IMR-90 (cell line): ENCODE measurements around the gene RER1. TPM values are rescaled to one million over a fixed set of nuclear protein-coding genes. Genes with fewer than 3 reads are reported as not detected.

Source experiments
- ATAC-seq: fragments of 200-7000 bp; cut with Tn5 transposase; 2 replicates; pipeline ENCODE4 v1.9.1; 2020; ENCODE audit warnings: low read depth, mild to moderate bottlenecking, moderate library complexity
- BruUV-seq: library from RNA; stranded (reverse); fragments of 400-500 nt; replicated peaks from 2 replicates; lab custom pipeline; 2021; lab: Mats Ljungman, UMichigan
- CTCF ChIA-PET: fragments of 300-600 bp; formaldehyde crosslinking; extraction: SDS; loops from one replicate; lab custom pipeline; 2021; ENCODE audit warnings: antibody characterized with exemption; lab: Yijun Ruan, JAX
- POLR2A ChIA-PET: fragments of 300-600 bp; sonication (Branson Sonifier 250); formaldehyde crosslinking; loops from one replicate; lab custom pipeline; 2022; ENCODE audit warnings: antibody characterized with exemption; ENCODE audit not compliant: unreplicated experiment; lab: Charles Lee
- DNase-seq: peaks from one replicate; pipeline ENCODE4 v3.0.0; 2013
- H2AFZ ChIP-seq: replicated peaks from 2 replicates; pipeline ENCODE3; 2013; ENCODE audit warnings: low read length, mild to moderate bottlenecking; ENCODE audit not compliant: poor library complexity
- H2AK5ac ChIP-seq: 2 replicates; pipeline ENCODE4 v1.6.1; 2013; ENCODE audit warnings: low read depth, low read length, inconsistent platforms
- H2AK9ac ChIP-seq: replicated peaks from 2 replicates; pipeline ENCODE3; 2013; ENCODE audit warnings: mild to moderate bottlenecking, low read depth, low read length, moderate library complexity; ENCODE audit not compliant: poor library complexity
- H2BK120ac ChIP-seq: 2 replicates; pipeline ENCODE4 v1.6.1; 2013; ENCODE audit warnings: low read depth, low read length, inconsistent platforms
- H2BK15ac ChIP-seq: 3 replicates; pipeline ENCODE4 v1.6.1; 2013; ENCODE audit warnings: low read depth, low read length, inconsistent platforms
- H2BK20ac ChIP-seq: 2 replicates; pipeline ENCODE4 v1.6.1; 2013; ENCODE audit warnings: low read depth, mild to moderate bottlenecking, inconsistent platforms, low read length, moderate library complexity
- H2BK5ac ChIP-seq: 2 replicates; pipeline ENCODE4 v1.6.1; 2013; ENCODE audit warnings: mild to moderate bottlenecking, low read depth, low read length, inconsistent platforms; ENCODE audit not compliant: poor library complexity, severe bottlenecking
- H3K14ac ChIP-seq: replicated peaks from 2 replicates; pipeline ENCODE4 v1.6.1; 2013; ENCODE audit warnings: low read depth, low read length, inconsistent platforms
- H3K18ac ChIP-seq: 2 replicates; pipeline ENCODE4 v1.6.1; 2013; ENCODE audit warnings: low read depth, low read length, control low read depth
- H3K23ac ChIP-seq: 2 replicates; pipeline ENCODE4 v1.6.1; 2013; ENCODE audit warnings: low read depth, low read length, inconsistent platforms
- H3K27ac ChIP-seq: 2 replicates; pipeline ENCODE4 v1.5.1; 2013; ENCODE audit warnings: mild to moderate bottlenecking, control low read depth, low read length; ENCODE audit not compliant: insufficient read depth
- H3K27me3 ChIP-seq: 2 replicates; pipeline ENCODE4 v1.6.1; 2013; ENCODE audit warnings: low read length; ENCODE audit not compliant: control insufficient read depth, insufficient read depth
- H3K36me3 ChIP-seq: 2 replicates; pipeline ENCODE4 v1.6.1; 2013; ENCODE audit warnings: low read length, mixed read lengths; ENCODE audit not compliant: control insufficient read depth, insufficient read depth
- H3K4ac ChIP-seq: 2 replicates; pipeline ENCODE4 v1.6.1; 2013; ENCODE audit warnings: low read depth, low read length, inconsistent platforms
- H3K4me1 ChIP-seq: 2 replicates; pipeline ENCODE4 v1.6.1; 2013; ENCODE audit warnings: low read length, mixed read lengths; ENCODE audit not compliant: control insufficient read depth, insufficient read depth
- H3K4me2 ChIP-seq: 2 replicates; pipeline ENCODE4 v1.6.1; 2013; ENCODE audit warnings: low read depth, mild to moderate bottlenecking, control low read depth, low read length, moderate library complexity
- H3K4me3 ChIP-seq: 2 replicates; pipeline ENCODE4 v1.5.1; 2013; ENCODE audit warnings: low read depth, mild to moderate bottlenecking, control low read depth, low read length, moderate library complexity; ENCODE audit not compliant: insufficient read depth
- H3K56ac ChIP-seq: 2 replicates; pipeline ENCODE4 v1.6.1; 2013; ENCODE audit warnings: low read length, inconsistent platforms; ENCODE audit not compliant: insufficient read depth; ENCODE audit errors: extremely low read depth
- H3K79me1 ChIP-seq, 2 experiments: 2 replicates each; pipeline ENCODE4 v1.6.1; 2013; ENCODE audit warnings: low read length in 2 of 2, inconsistent platforms in 1 of 2, low read depth in 1 of 2
- H3K9ac ChIP-seq: 2 replicates; pipeline ENCODE4 v1.6.1; 2013; ENCODE audit warnings: low read depth, low read length, control low read depth
- H3K9me1 ChIP-seq: 2 replicates; pipeline ENCODE4 v1.6.1; 2013; ENCODE audit warnings: low read length, inconsistent platforms; ENCODE audit not compliant: insufficient read depth
- H3K9me3 ChIP-seq: 2 replicates; pipeline ENCODE4 v1.6.1; 2013; ENCODE audit warnings: low read length; ENCODE audit not compliant: control insufficient read depth, insufficient read depth
- H4K20me1 ChIP-seq: 2 replicates; pipeline ENCODE4 v1.6.1; 2013; ENCODE audit warnings: low read length, inconsistent platforms; ENCODE audit not compliant: insufficient read depth
- H4K5ac ChIP-seq: 2 replicates; pipeline ENCODE4 v1.6.1; 2013; ENCODE audit warnings: mild to moderate bottlenecking, low read depth, low read length, control low read depth
- H4K8ac ChIP-seq, 2 experiments: 2 replicates each; pipeline ENCODE4 v1.6.1; 2013; ENCODE audit warnings: low read depth in 2 of 2, low read length in 2 of 2, control low read depth in 1 of 2, inconsistent platforms in 1 of 2
- H4K91ac ChIP-seq: 2 replicates; pipeline ENCODE4 v1.6.1; 2013; ENCODE audit warnings: low read depth, low read length, inconsistent platforms; ENCODE audit not compliant: insufficient read depth
- BHLHE40 ChIP-seq: fragments of 150-350 bp; IDR thresholded peaks from 2 replicates; pipeline ENCODE4 v1.6.1; 2016; ENCODE audit warnings: mild to moderate bottlenecking, low read depth, low read length
- CEBPB ChIP-seq: IDR thresholded peaks from 2 replicates; pipeline ENCODE4 v1.6.1; 2012; ENCODE audit warnings: low read depth, low read length, improper control_type of control experiment
- CHD1 ChIP-seq: IDR thresholded peaks from 2 replicates; pipeline ENCODE4 v1.6.1; 2012; ENCODE audit warnings: low read depth, low read length, improper control_type of control experiment
- FOS ChIP-seq: fragments of 150-350 bp; IDR thresholded peaks from 2 replicates; pipeline ENCODE4 v1.6.1; 2016; ENCODE audit warnings: low read depth, low read length
- MAFK ChIP-seq: IDR thresholded peaks from 2 replicates; pipeline ENCODE4 v1.6.1; 2012; ENCODE audit warnings: low read depth, low read length, improper control_type of control experiment
- MAZ ChIP-seq: IDR thresholded peaks from 2 replicates; pipeline ENCODE4 v1.6.1; 2012; ENCODE audit warnings: low read depth, mild to moderate bottlenecking, low read length, improper control_type of control experiment, moderate library complexity, borderline replicate concordance
- MXI1 ChIP-seq: IDR thresholded peaks from 2 replicates; pipeline ENCODE4 v1.6.1; 2012; ENCODE audit warnings: low read depth, mild to moderate bottlenecking, low read length, moderate library complexity, borderline replicate concordance
- NFE2L2 ChIP-seq: fragments of 150-350 bp; IDR thresholded peaks from 2 replicates; pipeline ENCODE4 v1.6.1; 2016; ENCODE audit warnings: low read depth, mild to moderate bottlenecking, low read length
- POLR2A ChIP-seq: IDR thresholded peaks from 2 replicates; pipeline ENCODE4 v1.6.1; 2012; ENCODE audit warnings: mild to moderate bottlenecking, low read depth, low read length
- RAD21 ChIP-seq: IDR thresholded peaks from 2 replicates; pipeline ENCODE4 v1.6.1; 2012; ENCODE audit warnings: low read length, improper control_type of control experiment
- RCOR1 ChIP-seq: IDR thresholded peaks from 2 replicates; pipeline ENCODE4 v1.6.1; 2012; ENCODE audit warnings: mild to moderate bottlenecking, low read length, improper control_type of control experiment; ENCODE audit not compliant: insufficient replicate concordance
- RFX5 ChIP-seq: IDR thresholded peaks from 2 replicates; pipeline ENCODE4 v1.8.0; 2012; ENCODE audit warnings: low read depth, mild to moderate bottlenecking, low read length, moderate library complexity
- WGBS, 2 experiments: methylation state at CpG; one replicate each; pipeline versions ENCODE4 v1.1.5 to v1.1.7; 2013; ENCODE audit warnings: missing lambda C conversion rate in 2 of 2; ENCODE audit not compliant: insufficient read length in 1 of 2; ENCODE audit errors: extremely low coverage in 2 of 2; 5-methylcytosine and 5-hydroxymethylcytosine counted together
- dilution Hi-C: fragments of 300-500 bp; cut with HindIII; formaldehyde crosslinking; loops from one replicate; pipeline ENCODE4 v1.14.3; 2018; ENCODE audit warnings: low sequenced_read_pairs; ENCODE audit not compliant: unreplicated experiment
- in situ Hi-C: fragments of 300-500 bp; cut with MboI; formaldehyde crosslinking; loops from 3 replicates; pipeline ENCODE4 v1.14.3; 2019; ENCODE audit warnings: low sequenced_read_pairs, inconsistent platforms, mixed read lengths
- intact Hi-C: fragments of 100-400 bp; cut with micrococcal nuclease; formaldehyde crosslinking; loops from 2 replicates; pipeline ENCODE4 v1.10.0; 2022
- polyA plus RNA-seq, 3 experiments: library from polyadenylated mRNA; depleted of rRNA; stranded (reverse); fragments of >200 nt; gene quantifications; 2 replicates each; pipeline ENCODE4 v1.2.3, GENCODE V29; 2012; ENCODE audit warnings: low replicate concordance in 1 of 3
- total RNA-seq: library from RNA; depleted of rRNA; stranded (reverse); fragments of >200 nt; gene quantifications from 2 replicates; pipeline ENCODE4 v1.2.3, GENCODE V29; 2012
- TF ChIP-seq, protein P1 (sequence below): fragments of 150-350 bp; IDR thresholded peaks from 2 replicates; pipeline ENCODE4 v1.6.1; 2017; ENCODE audit warnings: mild to moderate bottlenecking, antibody characterized with exemption, low read length, low read depth
- TF ChIP-seq, protein P2 (sequence below): fragments of 150-350 bp; IDR thresholded peaks from 2 replicates; pipeline ENCODE4 v1.6.1; 2016; ENCODE audit warnings: low read depth, mild to moderate bottlenecking, low read length, moderate library complexity, borderline replicate concordance

Gene RER1
- total and polyA plus RNA-seq, 2 of the 4 experiments (the other 2 are of a cell fraction), result 47.1 to 240 TPM

DNA sequence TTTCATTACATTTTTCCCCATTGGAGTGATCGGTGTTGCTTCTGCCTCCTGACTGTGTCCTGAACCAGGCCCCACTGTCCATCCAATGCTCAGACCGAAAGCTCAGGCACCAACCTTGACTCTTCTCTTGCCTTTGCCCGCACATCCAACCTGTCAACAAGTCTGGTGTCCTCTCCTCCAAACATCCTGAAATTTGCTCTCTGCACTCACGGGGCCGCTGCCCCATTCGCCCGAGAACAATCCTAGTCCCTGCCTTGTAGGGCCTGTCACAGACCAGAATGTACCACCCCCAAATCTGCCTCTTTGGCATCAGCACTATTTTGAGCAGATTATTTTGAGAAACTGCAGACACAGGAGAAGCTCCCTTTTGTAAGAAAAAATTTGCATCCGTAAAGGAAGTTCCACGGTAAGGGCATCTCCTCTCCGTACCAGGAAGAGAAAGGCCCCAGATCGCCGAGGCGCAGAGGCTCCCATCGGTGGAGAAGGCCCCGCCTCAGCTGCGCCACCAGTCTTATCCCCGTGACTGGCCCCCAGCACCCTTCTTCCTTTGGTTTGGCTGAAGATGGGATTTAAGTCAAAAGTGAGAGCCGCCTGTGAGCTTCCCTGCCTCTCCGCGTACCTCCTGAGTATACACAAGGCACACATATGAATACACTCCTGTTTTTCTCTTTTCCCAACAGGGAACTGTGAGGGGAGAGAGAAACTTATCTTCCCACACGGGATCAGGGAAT is 7.3 kb upstream of the RER1 start:
- H3K4ac ChIP-seq, result no peak overlapping the region
- H3K4me2 ChIP-seq, result no peak overlapping the region
- H3K4me1 ChIP-seq, result no peaks in the 10 kb centered on the region
- H3K18ac ChIP-seq, result no peak overlapping the region
- no peak for DNase-seq
- no peak overlapping the region for H3K56ac ChIP-seq
- H2BK5ac ChIP-seq, result no peak overlapping the region
- H3K14ac ChIP-seq, result no peak overlapping the region
- TF ChIP-seq MAZ (no peak), RAD21 (no peak), FOS (no peak), RFX5 (no peak), MXI1 (no peak), POLR2A (no peak), BHLHE40 (no peak), RCOR1 (no peak), CEBPB (no peak), MAFK (no peak), NFE2L2 (no peak), CHD1 (no peak)
- TF ChIP-seq, protein P1, sequence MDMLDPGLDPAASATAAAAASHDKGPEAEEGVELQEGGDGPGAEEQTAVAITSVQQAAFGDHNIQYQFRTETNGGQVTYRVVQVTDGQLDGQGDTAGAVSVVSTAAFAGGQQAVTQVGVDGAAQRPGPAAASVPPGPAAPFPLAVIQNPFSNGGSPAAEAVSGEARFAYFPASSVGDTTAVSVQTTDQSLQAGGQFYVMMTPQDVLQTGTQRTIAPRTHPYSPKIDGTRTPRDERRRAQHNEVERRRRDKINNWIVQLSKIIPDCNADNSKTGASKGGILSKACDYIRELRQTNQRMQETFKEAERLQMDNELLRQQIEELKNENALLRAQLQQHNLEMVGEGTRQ, result no peak
- TF ChIP-seq, protein P2, sequence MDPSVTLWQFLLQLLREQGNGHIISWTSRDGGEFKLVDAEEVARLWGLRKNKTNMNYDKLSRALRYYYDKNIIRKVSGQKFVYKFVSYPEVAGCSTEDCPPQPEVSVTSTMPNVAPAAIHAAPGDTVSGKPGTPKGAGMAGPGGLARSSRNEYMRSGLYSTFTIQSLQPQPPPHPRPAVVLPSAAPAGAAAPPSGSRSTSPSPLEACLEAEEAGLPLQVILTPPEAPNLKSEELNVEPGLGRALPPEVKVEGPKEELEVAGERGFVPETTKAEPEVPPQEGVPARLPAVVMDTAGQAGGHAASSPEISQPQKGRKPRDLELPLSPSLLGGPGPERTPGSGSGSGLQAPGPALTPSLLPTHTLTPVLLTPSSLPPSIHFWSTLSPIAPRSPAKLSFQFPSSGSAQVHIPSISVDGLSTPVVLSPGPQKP, result no peak
- H3K79me1 ChIP-seq, result peaks cover 0 to 3% of the 10 kb centered on the region in 2 experiments; a peak in 1 of 4 replicates
- H3K4me3 ChIP-seq, result no peak overlapping the region
- no peak overlapping the region for H2BK120ac ChIP-seq
- H4K5ac ChIP-seq, result no peak overlapping the region
- H3K23ac ChIP-seq, result no peak overlapping the region
- no peak overlapping the region; the same call in 1 of the 2 replicates for H2AK5ac ChIP-seq
- no peak overlapping the region for H4K8ac ChIP-seq
- intact Hi-C loops (loop anchor here (5.0 kb wide), 1 partner anchor 72 kb away; no protein-coding TSS in a partner anchor), in situ Hi-C loops (no loop called here), dilution Hi-C loops (no loop called here)
- no peak overlapping the region for H2BK15ac ChIP-seq
- H3K27ac ChIP-seq, result no peak overlapping the region
- CTCF ChIA-PET, result interaction anchor here (0.5 kb wide), 1 partner anchor 17 kb away, joined by 3 read pairs; no protein-coding TSS in a partner anchor
- H4K91ac ChIP-seq, result no peak overlapping the region
- no peak for ATAC-seq
- H2AK9ac ChIP-seq, result no peak overlapping the region
- no peak overlapping the region for H3K9ac ChIP-seq
- H2AFZ ChIP-seq, result no peak overlapping the region
- no peaks in the 10 kb centered on the region for H3K9me3 ChIP-seq
- no TSS peak for BruUV-seq
- H3K27me3 ChIP-seq, result no peaks in the 10 kb centered on the region
- no peaks in the 10 kb centered on the region for H3K9me1 ChIP-seq
- no peaks in the 10 kb centered on the region; the same call in 1 of the 2 replicates for H4K20me1 ChIP-seq
- WGBS, 2 experiments, result 98% methylated on average over 9 of the region's 21 CpGs; no CpG with 5 or more reads in 1 of the 2 experiments
- POLR2A ChIA-PET, result no interaction called here
- H3K36me3 ChIP-seq, result 0 out of 2 replicates have a peak, but pooled peaks cover 2% of the 10 kb centered on the region
- no peak overlapping the region for H2BK20ac ChIP-seq
